Measurements from ENCODE around the gene CYP11A1. TPM values are rescaled to one million over a fixed set of nuclear protein-coding genes. Genes with fewer than 3 reads are reported as not detected.

Gene CYP11A1
- total RNA-seq, 1 donor from 2014 or later: not detected

GRCh38 chr15:74399100-74399499 is 31.7 kb upstream of the CYP11A1 start:
- no peak for FAIRE-seq
- H3K4me3 ChIP-seq (ENCODE audit: low read depth, low read length): no peak overlapping the region
- no peak for TF ChIP-seq CTCF (IDR thresholded peaks at IDR 0.05; ENCODE audit: insufficient read depth, low read length, severe bottlenecking)
- no peaks in the 10 kb centered on the region for H3K36me3 ChIP-seq (ENCODE audit: control insufficient read depth, insufficient read depth, low read length)
- no peak for DNase-seq (ENCODE audit: low read depth)
- H3K27me3 ChIP-seq (ENCODE audit: control insufficient read depth, insufficient read depth, low read length): no peaks in the 10 kb centered on the region

- no peaks in the 10 kb centered on the region for H3K36me3 ChIP-seq (ENCODE audit: control insufficient read depth, insufficient read depth, low read length)
- no peak for TF ChIP-seq CTCF (IDR thresholded peaks at IDR 0.05; ENCODE audit: insufficient read depth, low read length, severe bottlenecking)
- H3K27me3 ChIP-seq (ENCODE audit: control insufficient read depth, insufficient read depth, low read length): no peaks in the 10 kb centered on the region
- H3K4me3 ChIP-seq (ENCODE audit: low read depth, low read length): no peak overlapping the region
- FAIRE-seq (no peak), DNase-seq (ENCODE audit: low read depth) (no peak)
Observed at GRCh38 chr15:74398183-74398582, 30.7 kb upstream of the CYP11A1 start.

- no peaks in the 10 kb centered on the region for H3K36me3 ChIP-seq (ENCODE audit: control insufficient read depth, insufficient read depth, low read length)
- FAIRE-seq: no peak
- no peaks in the 10 kb centered on the region for H3K27me3 ChIP-seq (ENCODE audit: control insufficient read depth, insufficient read depth, low read length)
- H3K4me3 ChIP-seq (ENCODE audit: low read depth, low read length): no peak overlapping the region
- DNase-seq (ENCODE audit: low read depth): peak; percentile 54
- TF ChIP-seq CTCF (IDR thresholded peaks at IDR 0.05; ENCODE audit: insufficient read depth, low read length, severe bottlenecking): no peak
Observed at GRCh38 chr15:74397239-74398068, 30.0 kb upstream of the CYP11A1 start.

- no peaks in the 10 kb centered on the region for H3K27me3 ChIP-seq (ENCODE audit: control insufficient read depth, insufficient read depth, low read length)
- no peak overlapping the region for H3K4me3 ChIP-seq (ENCODE audit: low read depth, low read length)
Observed at GRCh38 chr15:74396445-74397238, 29.2 kb upstream of the CYP11A1 start.

DNA sequence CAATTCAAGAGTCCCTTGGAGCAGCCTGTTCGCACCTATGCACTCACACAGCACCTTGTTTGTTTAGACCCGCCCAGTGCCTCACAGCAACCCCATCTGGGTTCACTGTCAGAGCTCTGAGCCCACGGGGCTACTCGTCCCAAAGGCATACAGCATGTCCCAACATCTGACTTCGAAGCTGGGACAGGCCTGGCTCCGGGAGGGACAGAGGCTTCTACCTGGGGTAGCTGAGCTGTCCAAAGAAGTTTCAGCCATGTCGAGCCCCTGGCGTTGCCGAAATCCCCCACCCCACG is 28.6 kb upstream of the CYP11A1 start:
- TF ChIP-seq CTCF (IDR thresholded peaks at IDR 0.05; ENCODE audit: insufficient read depth, low read length, severe bottlenecking): no peak
- DNase-seq (ENCODE audit: low read depth) (peak; percentile 77), FAIRE-seq (no peak)
- H3K4me3 ChIP-seq (ENCODE audit: low read depth, low read length): no peak overlapping the region
- no peaks in the 10 kb centered on the region for H3K27me3 ChIP-seq (ENCODE audit: control insufficient read depth, insufficient read depth, low read length)
- no peaks in the 10 kb centered on the region for H3K36me3 ChIP-seq (ENCODE audit: control insufficient read depth, insufficient read depth, low read length)

More at GRCh38 chr15:74396445-74397238, 29.2 kb upstream of the CYP11A1 start:
- no peaks in the 10 kb centered on the region for H3K36me3 ChIP-seq (ENCODE audit: control insufficient read depth, insufficient read depth, low read length)
- DNase-seq (ENCODE audit: low read depth) (peak; percentile 99), FAIRE-seq (peak; percentile 81)
- TF ChIP-seq CTCF (IDR thresholded peaks at IDR 0.05; ENCODE audit: insufficient read depth, low read length, severe bottlenecking): no peak
